OCI-LY3 (cell line): ENCODE data around the gene TOR4A.

ENCODE experiments used
- H2AFZ ChIP-seq: fragments of 200-600, 300-600 bp; shearing (Covaris generic); 2 replicates; pipeline ENCODE4 v1.6.0; 2014; ENCODE audit warnings: antibody characterized with exemption, low read depth, low read length
- H3K27ac ChIP-seq: fragments of 200-600, 300-600 bp; sonication (generic); 2 replicates; pipeline ENCODE4 v1.5.1; 2014; ENCODE audit warnings: mild to moderate bottlenecking, low read length, moderate library complexity, mixed read lengths
- H3K27me3 ChIP-seq: fragments of 200-600, 300-600 bp; sonication (generic); 2 replicates; pipeline ENCODE4 v1.6.1; 2014; ENCODE audit warnings: low read depth, low read length, mixed read lengths
- H3K36me3 ChIP-seq: fragments of 200-600, 300-600 bp; sonication (generic); replicated peaks from 2 replicates; pipeline ENCODE3; 2014; ENCODE audit warnings: low read depth, low read length, mixed read lengths
- H3K4me1 ChIP-seq: fragments of 300-600, 200-600 bp; sonication (generic); 2 replicates; pipeline ENCODE4 v1.6.1; 2014; ENCODE audit warnings: low read length, mixed read lengths
- H3K4me2 ChIP-seq: fragments of 200-600, 300-600 bp; sonication (generic); 2 replicates; pipeline ENCODE4 v1.6.1; 2014; ENCODE audit warnings: low read length, mixed read lengths
- H3K4me3 ChIP-seq: fragments of 300-600, 200-600 bp; sonication (generic); 2 replicates; pipeline ENCODE4 v1.5.1; 2014; ENCODE audit warnings: antibody characterized with exemption, mild to moderate bottlenecking, low read length, moderate library complexity
- H3K79me2 ChIP-seq: fragments of 300-600, 200-600 bp; shearing (Covaris generic); 2 replicates; pipeline ENCODE4 v1.6.1; 2014; ENCODE audit warnings: mild to moderate bottlenecking, low read length, mixed read lengths
- H3K9ac ChIP-seq: fragments of 300-600, 200-600 bp; shearing (Covaris generic); 2 replicates; pipeline ENCODE4 v1.6.0; 2014; ENCODE audit warnings: mild to moderate bottlenecking, low read length, moderate library complexity
- H3K9me3 ChIP-seq: fragments of 200-600, 300-600 bp; shearing (Covaris generic); 2 replicates; pipeline ENCODE4 v1.6.1; 2014; ENCODE audit warnings: low read length, mixed read lengths; ENCODE audit not compliant: insufficient read depth
- H4K20me1 ChIP-seq: fragments of 200-600, 300-600 bp; sonication (generic); 2 replicates; pipeline ENCODE4 v1.6.1; 2016; ENCODE audit warnings: low read length, mixed read lengths; ENCODE audit not compliant: insufficient read depth
- CTCF ChIP-seq: fragments of 200-600, 300-600 bp; sonication (generic); IDR thresholded peaks from 2 replicates; pipeline ENCODE4 v1.5.1; 2014; ENCODE audit warnings: antibody characterized with exemption, low read length, low read depth
- EZH2phosphoT487 ChIP-seq: fragments of 200-600 bp; shearing (Covaris generic); IDR thresholded peaks from 2 replicates; pipeline ENCODE4 v1.6.1; 2018; ENCODE audit warnings: antibody characterized with exemption, mixed run types, low read depth

TOR4A gene

GRCh38 chr9:137311986-137312851 is 34.7 kb downstream of the TOR4A start:
- no peak overlapping the region for H3K4me2 ChIP-seq
- no peaks in the 10 kb centered on the region for H4K20me1 ChIP-seq
- no peak overlapping the region for H3K27ac ChIP-seq
- peaks cover 25% of the 10 kb centered on the region for H3K4me1 ChIP-seq
- no peaks in the 10 kb centered on the region for H3K79me2 ChIP-seq
- no peaks in the 10 kb centered on the region for H3K27me3 ChIP-seq
- no peak overlapping the region for H2AFZ ChIP-seq
- H3K4me3 ChIP-seq = no peak overlapping the region
- H3K9me3 ChIP-seq = no peaks in the 10 kb centered on the region
- H3K9ac ChIP-seq = no peak overlapping the region
- TF ChIP-seq CTCF = no peak
- no peak for TF ChIP-seq EZH2phosphoT487
- H3K36me3 ChIP-seq = no peaks in the 10 kb centered on the region

GRCh38 chr9:137312852-137313325 is 35.4 kb downstream of the TOR4A start:
- H3K4me1 ChIP-seq = peaks cover 26% of the 10 kb centered on the region
- H3K9ac ChIP-seq = no peak overlapping the region
- H3K27ac ChIP-seq = no peak overlapping the region
- H3K9me3 ChIP-seq = no peaks in the 10 kb centered on the region
- no peaks in the 10 kb centered on the region for H3K36me3 ChIP-seq
- TF ChIP-seq CTCF (no peak), EZH2phosphoT487 (no peak)
- H4K20me1 ChIP-seq = no peaks in the 10 kb centered on the region
- H2AFZ ChIP-seq = no peak overlapping the region
- H3K27me3 ChIP-seq = no peaks in the 10 kb centered on the region
- no peak overlapping the region for H3K4me3 ChIP-seq
- H3K4me2 ChIP-seq = no peak overlapping the region
- H3K79me2 ChIP-seq = no peaks in the 10 kb centered on the region

- no peak overlapping the region for H2AFZ ChIP-seq
- no peak overlapping the region for H3K27ac ChIP-seq
- no peaks in the 10 kb centered on the region for H4K20me1 ChIP-seq
- no peak overlapping the region for H3K4me3 ChIP-seq
- TF ChIP-seq CTCF = no peak
- no peak for TF ChIP-seq EZH2phosphoT487
- no peak overlapping the region for H3K9ac ChIP-seq
- peaks cover 26% of the 10 kb centered on the region for H3K4me1 ChIP-seq
- no peaks in the 10 kb centered on the region for H3K36me3 ChIP-seq
- H3K4me2 ChIP-seq = no peak overlapping the region
- H3K79me2 ChIP-seq = no peaks in the 10 kb centered on the region
- no peaks in the 10 kb centered on the region for H3K9me3 ChIP-seq
- H3K27me3 ChIP-seq = no peaks in the 10 kb centered on the region
These were observed 35.9 kb downstream of the TOR4A start for GRCh38 chr9:137313326-137313936.

- Histone ChIP-seq H4K20me1 (no peaks in the 10 kb centered on the region), H3K4me2 (no peak overlapping the region), H3K27me3 (no peaks in the 10 kb centered on the region), H3K4me1 (peaks cover 26% of the 10 kb centered on the region), H3K4me3 (no peak overlapping the region), H3K9me3 (no peaks in the 10 kb centered on the region), H3K79me2 (no peaks in the 10 kb centered on the region), H2AFZ (no peak overlapping the region), H3K36me3 (no peaks in the 10 kb centered on the region), H3K9ac (no peak overlapping the region), H3K27ac (no peak overlapping the region)
- TF ChIP-seq CTCF (no peak), EZH2phosphoT487 (no peak)
These were observed 36.5 kb downstream of the TOR4A start for GRCh38 chr9:137313956-137314560.
